NCI-H69 (cell line): ENCODE measurements around the gene FPR2.
A peak's percentile ranks its signal among the peaks of the same experiment; 100 is the strongest.
"Not testable (repeated sequence)": the region's sequence is repeated elsewhere in the genome, so short reads cannot be mapped to it uniquely, and the experiment has no call there.

ENCODE experiments used
- DNase-seq: peaks from one replicate; lab custom pipeline; 2025; lab: John Stamatoyannopoulos, UW

FPR2 gene

DNA sequence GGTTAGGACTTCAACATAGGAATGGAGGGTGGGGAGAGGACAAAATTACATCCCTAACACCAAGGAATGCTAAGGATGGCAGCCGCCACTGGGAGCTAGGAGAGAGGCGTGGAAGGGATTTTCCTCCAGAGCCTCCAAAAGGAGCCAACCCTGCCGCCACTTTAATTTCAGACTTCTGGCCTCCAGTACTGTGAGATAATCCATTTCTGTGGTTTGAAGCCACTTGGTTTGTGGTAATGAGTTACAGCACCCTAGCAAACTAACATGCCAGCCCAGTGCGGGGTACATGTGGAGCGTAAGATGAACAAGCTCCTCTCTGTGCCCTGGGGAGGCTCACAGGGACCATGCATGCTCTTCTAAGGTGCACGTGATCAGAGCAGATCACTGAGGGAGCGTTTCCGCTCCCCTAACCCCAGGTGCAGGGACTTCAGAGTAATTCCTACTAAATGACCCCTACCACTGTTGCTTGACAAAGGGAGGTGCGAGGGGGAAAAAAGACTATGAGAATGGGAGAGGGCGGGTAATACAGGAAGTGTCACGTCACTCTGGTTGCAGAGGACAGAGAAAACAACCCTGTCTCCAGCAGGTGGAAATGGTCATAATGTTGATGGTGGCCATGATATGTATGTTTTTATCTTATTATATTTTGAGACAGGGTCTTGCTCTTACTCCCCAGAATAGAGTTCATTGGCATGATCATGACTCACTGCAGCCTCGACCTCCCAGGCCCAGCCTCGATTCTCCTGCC is 21.3 kb upstream of the FPR2 start:
- DNase-seq, result peak; percentile 3

DNA sequence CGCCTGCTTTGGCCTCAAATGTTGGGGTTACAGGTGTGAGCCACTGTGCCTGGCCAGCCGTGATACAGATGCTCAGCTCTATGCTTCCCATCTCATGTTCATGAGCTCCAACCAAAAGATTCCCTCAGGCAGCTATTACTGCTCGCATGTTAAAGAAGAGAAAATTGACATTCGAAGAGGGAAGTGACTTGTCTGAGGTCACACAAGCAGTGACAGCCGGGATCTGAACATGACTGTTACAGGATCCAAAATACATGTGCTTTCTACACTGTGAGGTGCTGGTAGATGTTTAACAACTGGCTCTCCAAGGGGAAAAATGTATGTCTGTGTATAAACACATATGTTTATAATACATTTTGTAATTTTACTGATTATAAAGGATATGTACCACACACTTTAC is 20.6 kb upstream of the FPR2 start:
- no peak for DNase-seq

DNA sequence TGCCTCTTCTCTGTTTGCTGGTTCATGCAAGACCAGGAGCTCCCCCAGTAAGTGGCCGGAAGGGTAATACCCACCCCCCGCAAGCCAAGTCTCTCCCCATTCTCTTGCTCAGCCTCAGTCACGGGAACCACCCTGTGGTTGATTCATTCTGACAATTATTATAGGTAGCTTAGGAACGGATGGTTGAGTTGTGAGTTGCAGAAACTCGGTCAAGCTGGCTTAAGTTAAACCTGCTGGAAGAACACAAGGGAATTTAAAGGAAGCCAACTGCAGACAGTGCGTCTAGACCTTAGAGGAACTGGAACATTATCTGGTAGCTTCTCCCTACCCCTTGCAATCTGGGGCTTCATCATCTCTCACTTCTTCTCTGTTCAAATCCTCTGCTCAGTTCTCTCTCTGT is 18.2 kb upstream of the FPR2 start:
- DNase-seq, result no peak

DNA sequence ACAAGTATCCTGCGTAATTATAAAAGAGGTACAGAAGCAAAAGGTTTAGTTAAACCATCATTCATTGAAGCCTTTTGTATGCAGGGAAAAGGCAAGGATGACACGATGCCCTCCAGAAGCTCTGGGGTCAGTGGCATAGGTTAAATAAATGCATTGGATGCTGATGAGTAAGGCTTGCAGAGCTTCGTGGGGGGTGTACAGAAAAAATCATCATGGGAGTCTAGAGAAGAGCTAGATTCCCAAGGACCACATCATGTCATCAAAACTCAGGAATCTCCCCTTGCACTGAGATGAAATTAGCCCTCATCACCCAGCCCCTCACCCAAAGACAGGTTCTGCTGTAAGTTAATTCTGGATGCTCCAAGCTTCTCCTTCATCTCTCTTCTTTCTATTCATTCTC is 17.6 kb upstream of the FPR2 start:
- DNase-seq, result no peak

DNA sequence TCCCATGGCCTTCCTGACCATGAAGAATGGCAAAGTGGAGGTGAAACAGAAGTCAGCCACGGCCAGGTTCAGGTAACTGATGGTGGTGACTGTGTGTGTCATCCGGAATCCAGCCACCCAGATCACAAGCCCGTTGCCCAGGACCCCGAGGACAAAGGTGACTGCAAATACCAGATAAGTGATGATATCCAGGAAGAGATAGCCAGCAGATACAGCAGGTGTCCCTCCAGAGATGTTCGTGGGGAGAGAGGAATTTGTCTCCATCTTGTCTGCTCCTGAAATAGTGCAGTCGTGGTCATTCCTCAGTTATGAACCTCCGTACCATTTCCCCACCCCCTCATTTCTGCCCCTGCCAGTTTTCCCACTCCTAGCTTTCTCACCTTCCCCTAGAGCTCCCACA is 14.2 kb upstream of the FPR2 start:
- no peak for DNase-seq

DNA sequence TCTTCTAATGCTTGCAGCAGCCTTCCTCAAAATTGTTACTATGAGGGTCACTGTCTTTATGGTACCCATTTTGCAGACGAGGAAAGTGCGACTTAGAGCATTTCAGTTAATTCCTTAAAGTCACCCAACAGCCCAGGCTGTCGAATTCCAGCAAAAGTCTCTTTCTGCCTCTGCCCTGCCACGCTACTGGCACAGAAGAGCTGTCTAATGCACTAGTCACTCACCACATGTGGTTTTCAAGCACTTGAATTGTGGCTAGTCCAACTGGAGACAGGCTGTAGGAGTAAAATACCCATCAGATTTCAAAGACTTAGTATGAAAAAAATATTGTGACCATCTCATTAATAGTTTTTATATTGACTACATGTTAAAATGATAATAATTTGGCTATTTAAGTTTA is 11.0 kb upstream of the FPR2 start:
- DNase-seq, result no peak

DNA sequence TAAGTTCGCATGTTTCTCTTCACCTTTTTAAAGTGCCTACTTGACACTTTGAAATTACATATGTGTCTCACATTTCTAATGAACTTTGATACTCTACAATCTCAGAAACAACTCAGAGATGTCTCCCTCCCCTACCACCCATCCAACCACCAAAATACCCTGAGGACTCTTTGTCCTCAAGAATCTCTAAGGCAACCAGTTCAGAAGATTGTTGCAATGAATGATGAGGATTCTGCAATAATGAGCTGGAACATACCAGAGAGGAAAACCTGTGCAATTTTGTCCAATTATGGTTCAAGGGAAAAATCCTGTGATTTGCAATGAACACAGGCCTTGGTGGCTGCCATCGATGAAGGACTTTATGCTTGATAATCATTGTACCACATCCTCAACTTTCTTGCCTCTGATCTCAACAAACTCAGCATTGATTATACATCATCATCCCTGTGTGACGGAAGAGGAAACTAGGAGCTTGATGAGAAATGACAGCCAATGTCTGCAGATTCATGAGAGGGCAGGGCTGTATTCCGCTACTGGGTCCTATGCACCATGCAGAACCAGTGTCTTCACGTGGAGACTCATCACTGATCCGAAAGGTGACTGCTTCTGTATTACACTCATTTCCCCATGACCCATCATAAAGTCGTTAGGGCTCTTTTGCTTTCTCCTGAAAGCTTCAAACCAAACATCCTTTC is 10.4 kb upstream of the FPR2 start:
- no peak for DNase-seq

DNA sequence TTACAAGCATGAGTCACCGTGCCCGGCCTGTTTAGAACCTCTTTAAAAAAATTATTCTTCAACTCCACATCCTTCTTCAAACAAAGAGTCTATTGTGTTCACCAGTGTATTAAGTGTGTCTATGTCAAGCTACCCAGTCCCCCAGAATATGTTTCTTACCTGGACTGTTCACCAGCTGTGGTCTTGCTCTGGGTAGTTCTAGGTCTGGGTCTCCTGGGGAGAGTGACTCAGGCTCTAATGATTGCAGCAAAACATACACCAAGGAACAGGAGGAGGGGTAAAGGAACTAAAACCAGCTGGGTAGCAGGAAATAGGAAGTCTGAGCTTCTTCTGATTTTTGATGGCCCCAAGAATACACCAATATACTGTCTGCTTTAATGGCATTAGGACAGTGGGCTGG is 9.3 kb upstream of the FPR2 start, which contains the start of gene FPR1:
FPR1 (minus strand) TSS at position 224 of the 400 bp plus-strand sequence. CDS start 4,884 bp downstream, outside the sequence.
- peak; percentile 5 for DNase-seq

DNA sequence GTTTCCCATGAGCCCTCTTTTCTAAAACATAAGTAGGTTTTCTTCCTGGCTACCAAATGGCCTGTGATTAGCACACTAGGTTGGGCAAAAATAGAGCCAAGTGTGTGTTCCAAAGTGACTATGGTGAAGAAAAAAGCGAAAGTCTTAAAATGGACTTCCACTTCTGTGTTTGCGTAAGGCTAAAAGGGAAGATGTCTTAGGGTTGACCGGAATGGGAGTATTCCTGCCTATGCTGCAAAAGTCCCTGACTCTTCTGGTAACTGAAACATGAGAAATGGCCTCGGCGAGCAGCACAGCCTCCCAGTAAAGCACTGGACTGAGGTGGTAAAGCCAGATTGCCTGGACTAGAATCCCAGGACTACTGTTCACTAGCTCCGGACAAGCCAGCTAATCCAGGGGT is 6.9 kb upstream of the FPR2 start:
- DNase-seq, result no peak

DNA sequence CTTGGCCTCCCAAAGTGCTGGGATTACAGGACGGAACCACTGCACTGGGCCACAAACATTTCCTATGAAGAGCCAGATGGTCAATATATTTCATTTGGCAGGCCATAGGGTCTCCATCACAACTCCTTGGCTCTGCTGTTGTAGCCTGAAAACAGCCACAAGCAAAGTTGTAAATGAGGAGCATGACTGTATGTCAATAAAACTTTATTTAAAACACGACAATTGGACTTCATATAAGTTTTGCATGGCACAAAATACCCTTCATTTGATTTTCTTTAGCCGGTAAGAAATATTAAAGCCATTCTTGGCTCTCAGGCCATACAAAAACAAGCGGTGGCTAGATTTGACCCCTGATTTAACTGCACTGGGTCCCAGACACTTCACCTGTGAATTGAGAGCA is 6.2 kb upstream of the FPR2 start:
- DNase-seq, result no peak

DNA sequence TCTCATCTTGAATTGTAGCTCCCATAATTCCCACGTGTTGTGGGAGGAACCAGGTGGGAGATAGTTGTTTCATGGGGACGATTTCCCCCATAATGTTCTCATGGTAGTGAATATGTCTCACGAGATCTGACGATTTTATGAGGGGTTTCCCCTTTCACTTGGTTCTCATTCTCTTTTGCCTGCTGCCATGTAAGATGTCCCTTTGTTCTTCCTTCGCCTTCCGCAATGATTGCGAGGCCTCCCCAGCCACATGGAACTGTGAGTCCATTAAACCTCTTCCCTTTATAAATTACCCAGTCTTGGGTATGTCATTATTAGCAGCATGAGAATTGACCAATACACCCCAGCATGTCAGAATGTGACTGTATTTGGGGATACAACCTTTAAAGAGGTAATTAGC is 5.4 kb upstream of the FPR2 start:
- DNase-seq, result no peak

DNA sequence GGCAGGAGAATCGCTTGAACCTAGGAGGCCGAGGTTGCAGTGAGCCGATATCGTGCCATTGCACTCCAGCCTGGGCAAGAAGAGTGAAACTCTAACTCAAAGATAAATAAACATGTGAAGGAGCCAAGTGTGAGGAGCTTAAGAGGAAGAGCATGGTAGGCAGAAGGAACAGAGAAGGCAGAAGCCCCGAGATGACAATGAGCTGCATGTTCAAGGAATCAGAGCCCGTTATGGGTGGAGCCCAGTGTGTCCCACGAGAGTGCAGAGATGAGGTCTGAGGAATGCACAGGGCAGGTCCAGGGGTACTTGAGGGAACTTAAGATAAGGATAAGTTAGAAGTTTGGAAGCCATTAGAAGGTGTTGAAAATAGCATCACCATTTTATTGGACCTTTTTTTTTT is 716 bp downstream of the FPR2 start:
- DNase-seq, result no peak

DNA sequence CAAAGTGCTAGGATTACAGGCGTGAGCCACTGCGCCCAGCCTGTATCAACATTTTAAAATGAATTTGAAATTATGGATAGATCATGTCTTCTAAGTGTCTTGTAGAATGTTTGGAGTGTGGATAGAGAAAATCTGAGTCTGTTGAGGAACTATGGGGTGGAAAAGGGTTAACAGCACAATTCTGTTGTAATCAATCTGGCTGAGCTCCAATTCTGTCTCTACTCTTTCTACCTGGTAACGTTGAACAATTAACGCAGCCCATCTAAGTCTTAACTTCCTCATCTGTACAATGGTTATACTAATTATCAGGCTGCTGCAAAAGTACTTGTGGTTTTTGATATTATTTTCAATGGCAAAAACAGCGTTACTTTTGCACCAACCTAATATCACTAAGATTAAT is 4.1 kb downstream of the FPR2 start:
- no peak for DNase-seq

DNA sequence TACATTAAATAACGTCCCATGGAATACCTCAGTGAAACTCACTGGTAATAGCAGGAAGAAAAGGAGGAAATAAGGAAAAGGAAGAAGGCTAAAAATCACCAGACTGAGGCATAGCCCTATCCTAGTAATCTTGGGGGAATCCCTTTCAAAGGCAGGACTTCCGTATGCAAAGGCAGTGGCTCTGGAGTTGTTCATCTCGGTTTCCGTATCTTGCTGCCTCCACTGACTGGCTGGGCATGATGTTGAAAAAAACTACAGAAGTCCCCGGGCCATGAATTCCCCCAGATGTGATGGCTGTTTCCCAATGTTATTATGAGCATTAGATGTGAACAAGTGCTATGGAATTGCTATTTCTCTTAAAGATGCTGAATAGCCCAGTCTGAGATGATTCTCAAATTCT is 5.5 kb downstream of the FPR2 start:
- no peak for DNase-seq

DNA sequence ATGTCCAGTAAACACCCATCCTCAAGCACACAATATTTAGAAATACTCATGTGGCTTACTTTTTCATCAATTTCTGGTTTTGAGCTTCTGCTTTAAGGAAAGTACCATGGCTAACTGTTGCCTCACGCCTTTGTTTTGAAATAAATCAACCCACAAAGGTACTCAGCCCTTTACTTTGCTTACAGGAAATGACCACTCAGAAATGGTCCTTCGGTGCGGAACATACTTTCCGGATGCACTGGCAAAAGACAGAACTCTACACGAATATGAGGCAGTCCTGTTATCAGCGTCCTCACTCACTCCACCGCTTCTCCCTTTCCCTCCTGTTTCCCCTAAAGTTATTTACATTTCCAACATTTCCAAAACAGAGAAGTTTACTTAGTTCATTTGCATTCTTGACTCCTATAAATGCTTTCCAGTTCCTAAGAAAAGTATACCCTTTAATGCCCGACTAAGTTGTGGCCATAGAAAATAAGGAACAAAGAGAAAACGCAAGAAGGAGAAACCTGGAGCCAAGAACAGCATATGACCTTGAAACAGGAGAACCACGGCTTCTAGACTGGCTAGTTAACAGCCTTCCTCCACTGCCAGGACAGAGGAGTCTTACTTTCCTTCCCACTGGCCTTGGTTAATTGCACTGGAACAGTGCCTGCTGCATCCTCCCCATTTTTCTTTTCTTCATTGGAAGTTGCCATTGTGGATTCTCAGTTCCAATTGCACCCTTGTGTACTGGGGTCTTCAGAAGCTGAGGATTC is 10.6 kb downstream of the FPR2 start:
- DNase-seq, result no peak

DNA sequence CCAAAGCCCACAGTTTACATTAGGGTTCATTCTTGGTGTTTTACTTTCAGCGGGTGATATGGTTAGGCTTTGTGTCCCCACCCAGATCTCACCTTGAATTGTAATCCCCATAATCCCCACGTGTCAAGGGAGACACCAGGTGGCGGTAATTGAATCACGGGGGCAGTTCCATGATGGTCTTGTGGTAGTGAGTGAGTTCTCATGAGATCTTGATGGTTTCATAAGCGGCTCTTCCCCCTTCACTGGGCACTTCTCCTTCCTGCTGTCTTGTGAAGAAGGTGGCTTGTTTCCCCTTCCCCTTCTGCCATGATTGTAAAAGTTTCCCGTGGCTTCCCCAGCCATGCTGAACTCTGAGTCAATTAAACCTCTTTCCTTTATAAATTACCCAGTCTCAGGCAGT is 12.0 kb downstream of the FPR2 start:
- DNase-seq, result no peak

DNA sequence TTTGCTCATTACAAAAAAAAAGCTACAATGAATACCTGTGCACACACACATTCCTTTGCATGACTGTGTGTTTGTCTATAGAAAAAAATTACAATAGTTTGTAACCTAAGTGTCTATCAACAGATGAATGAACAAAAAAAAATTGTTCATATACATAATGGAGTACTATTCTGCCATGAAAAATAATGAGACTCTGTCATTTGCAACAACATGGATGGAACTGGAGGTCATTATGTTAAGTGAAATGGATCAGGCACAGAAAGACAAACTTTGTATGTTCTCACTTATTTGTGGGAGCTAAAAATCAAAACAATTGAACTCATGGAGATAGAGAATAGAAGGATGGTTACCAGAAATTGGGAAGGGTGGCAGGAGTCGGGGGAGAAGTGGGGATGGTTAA is 15.6 kb downstream of the FPR2 start:
- DNase-seq, result not testable (repeated sequence)

DNA sequence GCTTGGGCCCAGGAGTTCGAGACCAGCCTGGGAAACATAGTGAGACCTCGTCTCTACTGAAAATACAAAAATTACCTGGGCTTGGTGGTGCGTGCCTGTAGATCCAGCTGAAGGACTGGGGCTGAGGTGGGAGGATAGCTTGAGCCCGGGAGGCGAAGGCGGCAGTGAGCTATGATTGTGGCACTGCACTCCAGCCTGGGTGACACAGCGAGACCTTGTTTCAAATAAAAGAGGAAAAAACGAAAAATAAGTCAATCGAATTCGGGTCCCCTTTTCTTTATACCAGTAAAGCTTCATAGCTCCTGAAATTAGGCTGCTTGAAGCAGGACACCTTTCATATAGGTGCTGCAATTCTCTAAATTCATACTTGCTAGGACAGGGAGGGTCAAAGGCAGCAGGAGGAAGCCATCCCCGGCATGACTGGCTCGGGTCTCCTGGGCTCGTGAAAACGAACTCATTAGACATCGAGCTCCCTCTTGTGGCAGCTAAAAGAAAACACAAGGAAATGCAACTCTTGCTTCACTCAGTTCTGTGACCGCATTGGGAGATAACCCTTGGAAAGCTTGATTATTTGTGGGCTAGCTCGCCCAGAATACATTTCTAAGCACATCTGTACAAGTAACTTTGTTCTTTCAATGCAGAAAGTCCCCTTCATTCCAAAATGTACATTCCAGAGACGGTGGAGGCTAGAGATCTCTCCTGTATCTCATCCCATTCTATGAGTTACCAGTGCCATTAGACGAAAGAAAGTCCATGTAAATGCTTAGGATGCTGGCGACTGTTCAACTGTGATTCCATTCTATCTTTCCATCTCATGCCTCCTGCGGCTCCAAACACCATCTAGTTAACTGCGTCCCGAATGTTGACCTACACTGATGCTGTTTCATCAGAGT is 16.8 kb downstream of the FPR2 start:
- peak; percentile 83 for DNase-seq

DNA sequence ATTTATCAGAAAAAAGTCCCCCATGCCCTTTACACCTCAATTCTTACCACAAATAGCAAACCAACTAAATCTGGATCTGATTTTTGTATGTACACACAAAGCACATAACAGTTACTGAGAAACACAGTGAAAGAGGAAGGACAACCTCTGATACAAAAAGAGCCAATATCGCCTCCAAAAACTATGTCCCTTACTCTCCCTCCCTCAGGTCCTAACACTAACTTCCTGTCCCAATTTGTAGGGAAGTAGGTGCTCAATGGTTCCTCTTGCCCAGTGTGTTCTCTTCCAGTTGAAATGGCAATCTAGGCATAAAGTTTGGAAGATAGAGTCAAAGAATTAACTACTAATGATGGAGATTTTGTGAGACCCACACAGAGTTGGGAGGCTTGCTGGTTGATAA is 18.2 kb downstream of the FPR2 start:
- DNase-seq, result no peak

DNA sequence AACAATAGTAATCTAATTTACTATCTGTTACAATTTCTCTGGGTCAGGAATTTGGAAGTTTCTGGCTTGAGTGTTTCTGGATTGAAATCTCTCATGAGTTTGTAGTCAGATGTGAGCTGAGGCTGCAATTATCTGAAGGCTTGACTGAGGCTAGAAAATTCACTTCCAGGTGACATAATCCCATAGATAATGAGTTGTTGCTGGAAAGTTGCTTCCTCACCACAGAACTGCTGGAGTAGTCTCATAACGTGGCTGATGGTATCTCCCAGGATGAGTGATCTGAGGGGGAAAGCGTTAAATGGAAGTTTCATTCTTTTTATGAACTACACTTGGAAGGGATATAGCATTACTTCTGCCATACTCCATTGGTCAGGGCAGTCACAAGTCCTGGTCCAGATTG is 18.7 kb downstream of the FPR2 start:
- DNase-seq, result no peak

DNA sequence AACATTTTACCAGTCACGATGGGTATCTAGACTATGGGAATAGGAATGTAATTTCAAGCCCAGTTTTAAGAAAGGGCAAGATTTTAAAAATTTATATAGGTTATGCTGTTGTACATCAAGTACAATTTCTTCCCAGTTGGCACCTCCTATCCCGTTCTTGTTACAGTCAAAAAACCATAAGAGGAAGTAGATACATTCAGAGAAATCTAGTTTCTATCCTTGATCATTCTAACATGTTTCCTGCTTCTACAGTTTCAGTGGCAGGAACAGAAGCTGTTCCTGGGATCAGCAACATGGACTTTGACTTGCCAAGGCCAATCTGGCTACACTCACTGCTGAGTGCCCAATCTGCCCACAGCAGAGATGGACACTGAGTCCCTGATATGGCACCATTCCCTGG is 19.3 kb downstream of the FPR2 start:
- no peak for DNase-seq

DNA sequence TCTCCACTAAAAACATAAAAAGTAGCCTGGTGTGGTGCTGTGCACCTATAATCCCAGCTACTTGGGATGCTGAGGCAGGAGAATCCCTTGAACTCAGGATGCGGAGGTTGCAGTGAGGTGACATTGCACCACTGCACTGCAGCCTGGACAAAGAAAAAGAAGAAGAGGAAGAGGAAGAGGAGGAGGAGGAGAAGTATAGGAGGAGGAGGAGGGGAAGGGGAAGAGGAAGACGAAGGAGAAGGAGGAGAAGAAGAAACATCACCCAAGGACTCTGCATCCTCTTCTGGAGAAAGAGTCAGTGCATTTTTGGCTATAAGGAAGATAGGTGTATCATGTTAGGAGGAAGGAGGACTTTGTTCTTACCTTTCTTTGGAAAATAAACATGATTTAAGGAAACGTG is 21.0 kb downstream of the FPR2 start:
- no peak for DNase-seq
